Measurements from ENCODE around the gene P2RX3.

The P2RX3 gene

DNA sequence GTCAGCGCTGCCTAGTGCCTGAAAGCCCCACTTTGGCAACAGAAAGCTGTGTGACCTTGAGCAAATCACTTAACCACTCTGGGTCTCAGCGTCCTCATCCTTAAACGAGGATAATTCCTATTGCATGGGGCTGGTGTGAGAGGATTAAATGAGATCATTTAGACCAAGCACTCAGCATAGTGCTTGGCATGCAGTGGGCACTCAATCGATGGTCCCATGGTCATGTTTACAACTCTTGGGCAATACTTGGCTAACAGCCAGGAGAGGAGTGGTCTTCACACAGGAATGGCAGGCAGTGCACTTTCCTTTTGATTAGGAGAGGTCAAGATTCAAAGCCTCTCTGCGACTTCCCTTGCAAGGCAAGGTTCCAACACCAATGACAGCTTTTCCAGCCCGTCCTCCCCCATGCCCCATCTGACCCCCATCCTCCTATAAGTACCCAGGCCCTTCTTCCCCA is 27.5 kb upstream of the P2RX3 start:
- no peak for DNase-seq (ENCODE audit: low spot score)
- peak overlapping the region; percentile 86 for H3K4me3 ChIP-seq
- TF ChIP-seq, protein P1, sequence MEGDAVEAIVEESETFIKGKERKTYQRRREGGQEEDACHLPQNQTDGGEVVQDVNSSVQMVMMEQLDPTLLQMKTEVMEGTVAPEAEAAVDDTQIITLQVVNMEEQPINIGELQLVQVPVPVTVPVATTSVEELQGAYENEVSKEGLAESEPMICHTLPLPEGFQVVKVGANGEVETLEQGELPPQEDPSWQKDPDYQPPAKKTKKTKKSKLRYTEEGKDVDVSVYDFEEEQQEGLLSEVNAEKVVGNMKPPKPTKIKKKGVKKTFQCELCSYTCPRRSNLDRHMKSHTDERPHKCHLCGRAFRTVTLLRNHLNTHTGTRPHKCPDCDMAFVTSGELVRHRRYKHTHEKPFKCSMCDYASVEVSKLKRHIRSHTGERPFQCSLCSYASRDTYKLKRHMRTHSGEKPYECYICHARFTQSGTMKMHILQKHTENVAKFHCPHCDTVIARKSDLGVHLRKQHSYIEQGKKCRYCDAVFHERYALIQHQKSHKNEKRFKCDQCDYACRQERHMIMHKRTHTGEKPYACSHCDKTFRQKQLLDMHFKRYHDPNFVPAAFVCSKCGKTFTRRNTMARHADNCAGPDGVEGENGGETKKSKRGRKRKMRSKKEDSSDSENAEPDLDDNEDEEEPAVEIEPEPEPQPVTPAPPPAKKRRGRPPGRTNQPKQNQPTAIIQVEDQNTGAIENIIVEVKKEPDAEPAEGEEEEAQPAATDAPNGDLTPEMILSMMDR (IDR thresholded peaks at IDR 0.05), result no peak
- H3K27ac ChIP-seq, result peak overlapping the region; percentile 86 to 99

DNA sequence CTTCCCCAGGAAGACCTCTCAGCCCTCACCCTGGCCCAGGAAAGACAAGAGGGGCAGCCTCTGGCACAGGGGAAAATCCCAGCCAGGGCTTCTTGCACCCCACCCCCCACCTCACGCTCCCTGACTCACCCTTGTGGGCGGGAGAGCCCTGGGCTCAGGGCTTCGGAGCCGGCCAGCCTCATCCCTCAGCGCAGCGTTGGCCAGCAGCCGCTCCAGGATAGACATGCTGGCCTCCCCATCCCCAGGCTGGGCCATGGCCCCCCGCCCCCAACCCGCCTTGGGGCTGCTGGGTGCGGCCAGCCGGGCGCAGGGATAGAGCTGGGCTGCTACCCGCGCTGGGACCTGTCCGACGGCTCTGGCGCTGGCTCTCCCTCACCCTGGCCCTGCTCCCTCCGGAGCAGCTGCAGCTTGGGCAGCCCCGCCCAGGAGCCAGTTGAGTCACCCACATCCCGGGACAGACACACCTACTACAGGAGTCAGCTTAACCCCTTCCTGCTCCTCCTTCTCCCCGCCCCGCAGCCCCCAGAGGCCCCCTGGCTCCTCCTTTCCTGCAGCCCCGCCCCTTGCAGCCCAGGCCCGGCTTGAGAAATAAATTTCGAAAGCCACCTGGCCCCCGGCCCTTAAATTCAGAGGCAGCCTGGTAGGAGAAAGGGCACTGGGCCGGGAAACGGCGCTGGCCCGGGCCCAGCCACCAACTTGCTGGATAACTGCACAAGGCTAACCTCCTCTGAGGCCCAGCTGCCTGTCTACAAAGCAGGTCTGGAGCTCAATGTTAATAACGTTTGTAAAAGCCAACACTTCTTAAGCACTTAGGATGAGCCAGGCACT is 26.8 kb upstream of the P2RX3 start:
- Histone ChIP-seq H3K27ac (peak overlapping the region; percentile 86 to 99), H3K4me3 (peak overlapping the region; percentile 86)
- peak; percentile 98 for DNase-seq (ENCODE audit: low spot score)
- TF ChIP-seq, protein P1 (IDR thresholded peaks at IDR 0.05), result no peak

DNA sequence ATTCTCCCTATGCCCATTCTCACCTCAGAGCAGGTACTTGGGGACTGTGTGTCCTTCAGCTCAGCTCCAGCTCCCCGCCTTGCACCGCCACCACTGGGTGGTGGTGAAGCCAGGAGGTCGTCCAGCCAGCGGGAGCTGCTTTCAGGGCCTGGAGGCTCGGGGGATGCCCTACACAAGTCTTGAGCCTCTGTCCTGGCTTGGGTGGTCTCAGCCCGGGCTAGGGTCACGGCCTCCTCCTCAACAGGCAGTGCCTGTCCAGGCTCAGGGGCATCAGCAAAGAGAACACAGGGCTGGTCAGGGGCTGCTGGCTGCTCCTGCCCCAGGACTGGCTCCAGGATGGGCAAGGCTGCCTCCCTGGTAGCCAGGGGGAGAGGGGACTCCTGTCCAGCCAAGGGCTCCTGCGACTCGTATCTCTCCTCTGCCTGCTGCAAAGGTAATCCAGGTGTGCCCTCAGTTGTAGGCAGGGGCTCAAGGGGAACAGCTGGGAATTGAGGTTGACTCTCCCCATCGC is 25.6 kb upstream of the P2RX3 start:
- DNase-seq (ENCODE audit: low spot score), result no peak
- H3K27ac ChIP-seq, result peak overlapping the region; percentile 86 to 99
- TF ChIP-seq, protein P1 (IDR thresholded peaks at IDR 0.05), result no peak
- H3K4me3 ChIP-seq, result peak overlapping the region; percentile 86

DNA sequence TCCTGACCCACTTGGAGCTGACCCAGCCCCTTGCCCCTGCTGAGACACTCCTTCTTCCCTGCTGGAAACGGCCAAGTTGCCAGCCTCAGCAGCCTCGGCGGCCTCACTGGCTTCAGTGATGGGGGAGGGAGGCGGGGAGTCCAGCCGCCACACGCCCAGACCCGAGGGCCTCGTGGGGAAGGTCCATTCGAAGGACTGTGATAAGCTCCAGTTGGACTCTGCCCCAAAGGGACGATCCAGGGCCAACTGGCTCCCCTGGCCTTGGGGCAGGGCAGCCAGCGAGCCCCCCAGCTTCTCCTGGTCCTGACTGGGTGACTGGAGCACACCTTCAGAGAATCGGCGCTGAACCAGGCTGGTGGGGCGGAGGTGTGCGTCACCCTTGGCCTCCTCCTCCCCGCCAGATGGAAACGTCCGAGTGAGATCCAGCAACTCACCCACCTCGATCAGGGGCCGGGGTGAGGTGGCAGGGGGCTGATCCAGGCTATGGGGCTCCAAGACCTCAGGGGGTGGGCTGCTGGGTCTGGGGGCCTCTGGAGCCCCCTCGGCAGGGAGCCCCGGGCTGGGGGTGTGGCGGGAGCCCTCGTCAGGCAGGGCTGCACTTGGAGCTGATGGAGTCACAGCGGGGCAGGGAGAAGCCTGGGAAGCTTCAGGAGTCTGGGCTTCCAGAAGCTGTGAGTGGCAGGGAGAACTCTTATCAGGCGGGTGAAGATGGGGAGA is 24.9 kb upstream of the P2RX3 start:
- no peak for DNase-seq (ENCODE audit: low spot score)
- Histone ChIP-seq H3K27ac (peak overlapping the region; percentile 86 to 99), H3K4me3 (no peak overlapping the region)
- TF ChIP-seq, protein P1 (IDR thresholded peaks at IDR 0.05), result no peak

DNA sequence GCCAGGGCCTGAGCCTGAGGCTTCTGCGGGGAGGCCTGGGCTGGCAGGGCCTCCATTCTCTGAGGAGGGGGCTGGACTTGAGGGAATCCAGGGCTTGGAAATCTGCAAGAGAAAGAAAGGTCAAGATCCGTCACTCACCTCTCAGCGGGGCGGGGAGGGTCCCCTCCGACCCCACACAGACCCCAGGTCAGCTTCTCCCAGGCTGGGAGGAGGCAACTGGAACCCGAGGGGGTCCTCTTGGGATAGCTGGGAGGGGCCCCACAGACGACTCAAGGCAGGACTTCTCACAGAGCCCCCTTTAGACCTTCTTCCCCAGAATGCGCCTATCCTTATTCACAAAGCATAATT is 24.4 kb upstream of the P2RX3 start:
- no peak for DNase-seq (ENCODE audit: low spot score)

DNA sequence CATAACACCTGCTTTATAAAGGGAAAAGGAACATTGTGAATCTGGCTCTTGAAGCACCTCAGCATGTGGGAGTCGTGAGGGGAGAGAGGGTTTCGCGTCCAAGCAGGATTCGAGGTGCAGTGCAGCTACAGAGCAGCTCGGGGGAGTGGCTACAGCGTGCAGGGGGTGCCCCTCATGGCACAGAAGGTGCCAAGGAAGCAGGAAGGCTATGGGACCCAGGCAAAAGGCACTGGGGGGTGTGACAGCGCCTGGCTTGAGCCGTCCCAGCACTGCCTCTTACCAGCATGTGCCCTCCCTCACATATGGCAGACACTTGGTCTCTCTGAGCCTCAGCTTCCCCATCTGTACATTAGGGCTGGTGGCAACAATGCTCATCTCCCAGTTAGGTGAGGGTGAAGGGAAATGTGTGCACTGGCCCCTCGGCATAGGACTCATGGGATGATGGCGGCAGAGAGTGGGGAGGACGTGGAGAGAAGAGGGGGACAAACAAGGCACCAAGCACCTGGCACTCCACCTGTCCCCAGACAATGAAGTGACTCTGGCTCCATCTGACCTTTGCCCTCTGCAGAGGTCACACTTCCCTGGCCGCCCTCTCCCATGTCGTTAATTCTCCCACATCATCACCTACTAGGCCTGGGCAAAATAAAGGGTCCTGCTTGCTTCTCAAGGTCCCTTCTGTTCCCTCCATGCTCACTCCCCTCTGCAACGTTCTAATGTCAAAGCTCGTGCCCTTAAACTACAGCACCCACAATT is 23.8 kb upstream of the P2RX3 start:
- DNase-seq (ENCODE audit: low spot score), result no peak
- Histone ChIP-seq H3K4me3 (no peak overlapping the region), H3K27ac (peak overlapping the region in 1 of 2 donors; percentile 99)
- TF ChIP-seq, protein P1 (IDR thresholded peaks at IDR 0.05), result no peak

More for the DNA sequence above, 24.4 kb upstream of the P2RX3 start:
- TF ChIP-seq, protein P1 (IDR thresholded peaks at IDR 0.05), result no peak
- Histone ChIP-seq H3K4me3 (no peak overlapping the region), H3K27ac (peak overlapping the region; percentile 86 to 99)

All from coronary artery (tissue), 2 donors.